ENCODE data around the gene DERL2.
A peak's percentile ranks its signal among the peaks of the same experiment; 100 is the strongest.

The DERL2 gene

GRCh38 chr17:5527601-5528250 lies 41.7 kb upstream of the DERL2 start:
- TF ChIP-seq ARNTL (CRISPR knock-in tag; IDR thresholded peaks at IDR 0.05; ENCODE audit: borderline replicate concordance, low read depth) (no peak), ZNF70 (CRISPR knock-in tag; IDR thresholded peaks at IDR 0.05) (no peak), CSRNP3 (CRISPR knock-in tag; IDR thresholded peaks at IDR 0.05) (no peak), TCF4 (CRISPR knock-in tag; IDR thresholded peaks at IDR 0.05; ENCODE audit: borderline replicate concordance) (no peak), TSHZ2 (CRISPR knock-in tag; IDR thresholded peaks at IDR 0.05) (no peak), OSR1 (CRISPR knock-in tag; IDR thresholded peaks at IDR 0.05) (no peak), ISL1 (CRISPR knock-in tag; IDR thresholded peaks at IDR 0.05) (no peak), CREB5 (CRISPR knock-in tag; IDR thresholded peaks at IDR 0.05; ENCODE audit: low read depth) (no peak), CSDC2 (CRISPR knock-in tag; IDR thresholded peaks at IDR 0.05) (no peak), ZFP3 (CRISPR knock-in tag; IDR thresholded peaks at IDR 0.05) (no peak), GLIS3 (CRISPR knock-in tag; IDR thresholded peaks at IDR 0.05) (no peak), ZFP30 (CRISPR knock-in tag; IDR thresholded peaks at IDR 0.05) (no peak), ZC3H10 (CRISPR knock-in tag; IDR thresholded peaks at IDR 0.05) (no peak), ESRRG (CRISPR knock-in tag; IDR thresholded peaks at IDR 0.05) (no peak), SNAI2 (CRISPR knock-in tag; IDR thresholded peaks at IDR 0.05) (no peak), RARB (CRISPR knock-in tag; IDR thresholded peaks at IDR 0.05) (no peak)
- ATAC-seq: no peak

GRCh38 chr17:5526821-5527598 lies 41.0 kb upstream of the DERL2 start:
- TF ChIP-seq PPARA (CRISPR knock-in tag; IDR thresholded peaks at IDR 0.05; ENCODE audit: borderline replicate concordance) (no peak), ZNF565 (CRISPR knock-in tag; conservative IDR thresholded peaks at IDR 0.05; ENCODE audit: low read depth) (no peak), ISL1 (CRISPR knock-in tag; IDR thresholded peaks at IDR 0.05) (peak; percentile 39; the same call in 1 of the 2 replicates), CREB5 (CRISPR knock-in tag; IDR thresholded peaks at IDR 0.05; ENCODE audit: low read depth) (peak; percentile 81), ZFP3 (CRISPR knock-in tag; IDR thresholded peaks at IDR 0.05) (0 out of 2 replicates have a peak, but pooled peaks have one; percentile 36), ZFP30 (CRISPR knock-in tag; IDR thresholded peaks at IDR 0.05) (no peak), POU6F1 (CRISPR knock-in tag; IDR thresholded peaks at IDR 0.05; ENCODE audit: borderline replicate concordance, low read depth) (no peak), PATZ1 (CRISPR knock-in tag; IDR thresholded peaks at IDR 0.05; ENCODE audit: borderline replicate concordance) (0 out of 2 replicates have a peak, but pooled peaks have one; percentile 31), CSRNP3 (CRISPR knock-in tag; IDR thresholded peaks at IDR 0.05) (no peak)
- ATAC-seq: peak; percentile 98

All from SK-N-SH treated with all-trans-retinoic acid at 6 μM for 48 hours (cell line).